ENCODE measurements around the gene EHMT1.

DNA sequence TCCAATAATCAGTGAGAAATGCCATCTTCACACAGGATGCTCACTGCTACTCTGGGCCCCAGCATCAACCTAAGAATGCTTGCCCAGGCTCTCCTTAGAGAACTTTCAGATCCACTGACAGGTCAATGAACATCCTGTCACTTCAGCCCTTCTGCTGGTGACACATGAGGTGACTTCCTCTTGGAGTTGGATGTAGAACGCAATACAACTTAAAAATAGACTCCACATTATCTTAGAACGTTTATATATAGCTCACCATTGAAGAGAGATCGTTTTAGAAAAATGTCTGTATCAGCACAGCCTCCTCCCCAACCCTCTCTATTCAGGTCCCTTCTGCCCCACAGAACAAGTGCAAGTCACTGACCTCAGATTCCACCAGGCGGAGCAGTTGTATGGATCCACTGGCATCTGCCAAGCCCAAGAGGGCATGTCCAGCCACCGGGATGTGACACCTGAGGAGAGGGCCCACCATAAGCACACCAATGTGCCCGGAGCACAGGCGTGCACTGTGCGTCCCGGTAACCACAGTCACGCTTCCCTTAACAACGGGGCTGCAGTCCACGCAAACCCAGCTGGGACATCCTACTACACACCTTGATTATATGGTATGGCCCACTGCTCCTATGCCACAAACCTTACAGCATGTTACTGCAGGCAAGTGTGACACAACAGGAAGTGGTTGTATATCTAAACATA lies 42.9 kb upstream of the EHMT1 start:
- TF ChIP-seq, protein P1, sequence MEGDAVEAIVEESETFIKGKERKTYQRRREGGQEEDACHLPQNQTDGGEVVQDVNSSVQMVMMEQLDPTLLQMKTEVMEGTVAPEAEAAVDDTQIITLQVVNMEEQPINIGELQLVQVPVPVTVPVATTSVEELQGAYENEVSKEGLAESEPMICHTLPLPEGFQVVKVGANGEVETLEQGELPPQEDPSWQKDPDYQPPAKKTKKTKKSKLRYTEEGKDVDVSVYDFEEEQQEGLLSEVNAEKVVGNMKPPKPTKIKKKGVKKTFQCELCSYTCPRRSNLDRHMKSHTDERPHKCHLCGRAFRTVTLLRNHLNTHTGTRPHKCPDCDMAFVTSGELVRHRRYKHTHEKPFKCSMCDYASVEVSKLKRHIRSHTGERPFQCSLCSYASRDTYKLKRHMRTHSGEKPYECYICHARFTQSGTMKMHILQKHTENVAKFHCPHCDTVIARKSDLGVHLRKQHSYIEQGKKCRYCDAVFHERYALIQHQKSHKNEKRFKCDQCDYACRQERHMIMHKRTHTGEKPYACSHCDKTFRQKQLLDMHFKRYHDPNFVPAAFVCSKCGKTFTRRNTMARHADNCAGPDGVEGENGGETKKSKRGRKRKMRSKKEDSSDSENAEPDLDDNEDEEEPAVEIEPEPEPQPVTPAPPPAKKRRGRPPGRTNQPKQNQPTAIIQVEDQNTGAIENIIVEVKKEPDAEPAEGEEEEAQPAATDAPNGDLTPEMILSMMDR (IDR thresholded peaks at IDR 0.05 in 4 of 5, conservative IDR thresholded peaks at IDR 0.05 in 1 of 5), result no peak
- TF ChIP-seq POLR2A (IDR thresholded peaks at IDR 0.05), result no peak
